Esophagus muscularis mucosa (tissue), 3 donors: ENCODE data around the gene EFTUD2.

Experiments
- CTCF ChIP-seq, 3 experiments: fragments of 200-600 bp in 2 of 3; fragments of 450-650 bp in 1 of 3; sonication (generic) in 2 of 3; IDR thresholded peaks; one replicate each; pipeline ENCODE4 v1.5.1; 2017 to 2019; ENCODE audit warnings: antibody characterized with exemption in 3 of 3, mild to moderate bottlenecking in 2 of 3, moderate library complexity in 1 of 3
- EP300 ChIP-seq: sonication (generic); formaldehyde crosslinking; IDR thresholded peaks from one replicate; pipeline ENCODE4 v1.6.1; 2017; ENCODE audit warnings: antibody characterized with exemption

GRCh38 chr17:44892250-44892649, 7.0 kb downstream of the EFTUD2 start:
- TF ChIP-seq EP300 (no peak), CTCF (IDR thresholded peaks at IDR 0.05) (no peak)
